Raji (cell line): Measurements from ENCODE around the gene ASH1L.

ENCODE experiments used
- POLR2A ChIP-seq: IDR thresholded peaks from 2 replicates; pipeline ENCODE4 v1.6.1; 2011; ENCODE audit warnings: low read depth, low read length, control low read depth; ENCODE audit not compliant: insufficient read depth

Gene ASH1L

DNA sequence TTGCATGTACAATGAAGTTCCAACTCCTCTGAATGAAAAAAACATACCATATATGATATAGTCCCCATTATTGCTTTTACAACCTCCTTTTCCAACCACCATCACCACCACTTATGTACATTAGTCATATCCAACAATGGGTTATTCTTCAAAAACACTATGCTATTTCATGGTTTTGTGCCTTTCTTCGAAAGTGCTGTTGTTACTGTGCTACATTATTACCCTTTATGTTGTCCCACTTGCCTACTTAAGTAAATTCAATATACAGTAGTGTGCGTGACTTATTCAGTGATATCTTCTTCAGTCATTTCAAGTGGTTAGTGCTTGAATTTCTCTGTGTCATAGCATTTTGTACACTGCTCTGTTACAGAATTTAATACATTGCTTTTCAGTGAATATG, 105.3 kb downstream of the ASH1L start:
- TF ChIP-seq POLR2A = no peak

DNA sequence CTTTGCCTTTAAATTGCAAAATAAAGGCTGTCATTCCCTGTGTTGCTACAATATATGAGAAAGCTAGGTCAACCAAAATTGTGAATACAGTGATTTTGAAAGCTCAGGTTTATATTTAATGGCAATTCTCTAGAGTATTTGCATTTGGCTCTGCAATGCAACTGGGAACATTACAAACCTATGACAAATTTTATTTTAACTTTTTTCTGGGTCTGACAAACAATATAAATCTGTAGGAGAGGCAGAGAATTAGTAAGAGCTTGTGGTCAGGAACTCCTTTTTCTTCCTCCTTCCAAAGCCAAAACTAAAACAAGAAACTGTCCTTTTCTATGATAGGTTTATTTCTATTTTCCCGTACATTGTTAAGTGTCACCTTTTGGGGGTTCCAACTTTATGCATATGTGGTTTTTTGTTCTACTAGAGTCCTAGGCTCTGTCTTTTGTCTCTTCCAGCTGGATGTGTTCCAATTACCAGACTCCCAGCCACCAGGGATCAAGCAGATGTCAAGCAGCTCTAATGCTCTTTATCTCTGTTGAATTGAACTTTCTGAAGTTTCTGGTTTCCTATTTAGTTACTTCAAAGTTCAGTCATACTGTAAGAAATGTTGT, 106.9 kb downstream of the ASH1L start:
- no peak for TF ChIP-seq POLR2A

- no peak for TF ChIP-seq POLR2A
Measured at GRCh38 chr1:155454096-155454495, 108.5 kb downstream of the ASH1L start.

DNA sequence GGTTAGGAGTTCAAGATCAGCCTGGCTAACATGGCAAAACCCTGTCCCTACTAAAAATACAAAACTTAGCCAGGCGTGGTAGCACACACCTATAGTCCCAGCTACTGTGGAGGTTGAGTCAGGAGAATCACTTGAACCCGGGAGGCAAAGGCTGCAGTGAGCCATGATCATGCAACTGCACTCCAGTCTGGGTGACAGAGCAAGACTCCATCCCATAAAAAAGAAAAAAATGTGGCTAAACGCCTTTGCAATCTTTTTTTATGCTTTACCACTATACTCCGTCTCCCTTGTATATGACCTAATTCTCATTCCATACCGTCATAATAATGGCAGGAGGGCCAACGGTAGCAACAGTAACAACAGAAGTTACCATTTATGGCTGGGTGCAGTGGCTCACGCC, 109.5 kb downstream of the ASH1L start:
- TF ChIP-seq POLR2A = no peak

DNA sequence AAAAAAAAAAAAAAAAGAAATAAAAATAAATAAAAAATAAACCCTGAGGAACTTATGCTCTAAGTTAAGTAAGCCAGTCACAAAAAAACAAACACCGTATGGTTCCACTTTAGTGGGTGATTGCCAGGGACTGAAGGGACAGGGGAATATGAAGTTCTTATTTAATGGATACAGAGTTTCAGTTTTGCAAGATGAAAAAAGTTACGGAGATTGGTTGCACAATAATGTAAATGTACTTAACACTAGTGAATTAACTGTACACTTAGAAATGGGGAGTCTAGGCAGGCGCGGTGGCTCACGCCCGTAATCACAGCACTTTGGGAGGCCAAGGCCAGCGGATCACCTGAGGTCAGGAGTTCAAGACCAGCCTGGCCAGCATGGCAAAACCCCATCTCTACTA, 111.4 kb downstream of the ASH1L start:
- no peak for TF ChIP-seq POLR2A

- TF ChIP-seq POLR2A = no peak
Measured at GRCh38 chr1:155437405-155437804, 125.2 kb downstream of the ASH1L start.

DNA sequence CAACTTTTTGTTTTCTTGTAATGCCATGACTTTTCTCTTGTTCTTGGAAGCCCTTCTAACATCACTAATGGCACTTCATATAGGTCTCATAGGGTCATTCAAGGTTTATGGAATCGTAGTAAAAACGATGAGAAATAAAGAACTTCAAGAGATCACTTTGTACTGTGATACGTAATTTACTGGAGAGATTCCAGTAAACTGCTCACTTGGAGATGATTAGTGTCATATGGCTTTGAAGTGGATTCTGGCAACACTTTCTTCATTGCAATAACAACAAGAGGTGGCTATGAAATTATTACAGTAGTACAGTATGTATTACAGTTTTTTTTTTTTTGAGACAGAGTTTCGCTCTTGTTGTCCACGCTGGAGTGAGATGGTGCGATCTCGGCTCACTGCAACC, 138.5 kb downstream of the ASH1L start:
- no peak for TF ChIP-seq POLR2A

DNA sequence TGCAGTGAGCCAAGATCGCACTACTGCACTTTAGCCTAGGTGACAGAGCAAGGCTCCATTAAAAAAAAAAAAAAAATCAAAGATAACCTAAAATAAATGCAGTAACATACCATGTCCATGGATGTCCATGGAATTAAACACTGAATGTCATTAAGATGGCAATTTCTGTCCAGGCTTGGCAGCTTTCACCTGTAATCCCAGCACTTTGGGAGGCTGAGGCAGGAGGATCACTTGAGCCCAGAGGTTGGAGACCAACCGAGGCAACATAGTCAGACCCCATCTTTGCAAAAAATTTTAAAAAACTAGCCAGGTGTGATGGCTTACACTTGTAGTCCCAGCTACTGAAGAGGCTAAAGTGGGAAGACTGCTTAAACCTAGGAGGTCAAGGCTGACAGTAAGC, 141.8 kb downstream of the ASH1L start:
- TF ChIP-seq POLR2A = no peak

DNA sequence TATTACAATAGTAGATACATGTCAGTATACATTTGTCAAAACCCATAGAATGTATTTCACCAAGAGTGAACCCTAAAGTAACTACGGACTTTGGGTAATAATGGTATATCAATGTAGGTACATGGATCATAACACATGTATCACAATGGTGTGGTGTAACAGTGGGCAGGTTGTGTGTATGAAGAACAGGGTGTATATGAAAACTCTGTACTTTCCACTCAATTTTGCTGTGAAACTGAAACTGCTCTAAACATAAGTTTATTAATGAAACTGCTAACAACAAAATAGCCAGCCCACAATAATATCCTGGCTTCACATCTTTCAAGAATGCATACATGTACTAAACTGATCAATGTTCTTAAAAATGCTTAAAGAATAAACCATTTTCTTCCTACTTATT, 151.7 kb downstream of the ASH1L start:
- TF ChIP-seq POLR2A = no peak

GRCh38 chr1:155396874-155397476, 165.6 kb downstream of the ASH1L start:
- no peak for TF ChIP-seq POLR2A

- TF ChIP-seq POLR2A = no peak
Measured at GRCh38 chr1:155392898-155393411, 169.6 kb downstream of the ASH1L start.

- no peak for TF ChIP-seq POLR2A
Measured at GRCh38 chr1:155389826-155390225, 172.8 kb downstream of the ASH1L start.

- TF ChIP-seq POLR2A = no peak
Measured at GRCh38 chr1:155383406-155383805, 179.2 kb downstream of the ASH1L start.

- TF ChIP-seq POLR2A = no peak
Measured at GRCh38 chr1:155379631-155380090, 182.9 kb downstream of the ASH1L start.

DNA sequence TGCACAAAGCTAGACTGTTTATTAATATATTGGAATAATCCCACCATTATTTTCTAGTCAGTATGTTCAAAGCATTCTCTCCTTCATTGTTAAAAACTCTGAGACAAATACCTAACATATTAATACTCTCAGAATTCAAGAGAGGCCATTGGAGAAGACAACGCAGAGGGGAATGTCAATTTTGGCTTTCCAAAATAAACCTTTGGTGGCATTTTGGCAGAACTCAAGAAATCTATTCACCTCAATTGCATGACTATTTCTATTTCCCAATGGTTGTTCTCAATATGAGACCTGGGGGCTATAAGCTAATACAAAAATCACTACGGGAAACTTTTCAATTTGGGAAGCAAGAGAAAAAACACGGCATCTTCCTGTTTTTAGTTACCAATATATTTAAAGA, 183.4 kb downstream of the ASH1L start:
- no peak for TF ChIP-seq POLR2A

DNA sequence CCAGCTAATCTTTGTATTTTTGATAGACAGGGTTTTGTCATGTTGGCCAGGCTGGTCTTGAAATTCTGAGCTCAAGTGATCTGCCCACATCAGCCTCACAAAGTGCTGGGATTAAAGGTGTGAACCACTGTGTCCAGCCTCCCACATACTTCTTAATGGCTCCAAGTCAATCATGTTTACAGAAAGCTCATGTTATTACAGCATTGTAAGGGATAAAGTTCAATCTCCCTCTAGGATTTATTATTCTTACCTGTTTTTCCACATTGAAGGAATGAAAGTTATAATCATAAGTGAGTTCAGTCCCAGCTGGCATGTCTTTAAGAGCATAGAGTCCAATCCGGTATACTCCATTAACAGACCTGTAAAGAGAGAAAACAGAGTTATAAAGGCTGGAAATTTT, 202.6 kb downstream of the ASH1L start:
- TF ChIP-seq POLR2A = no peak

- no peak for TF ChIP-seq POLR2A
Measured at GRCh38 chr1:155352631-155353030, 210.0 kb downstream of the ASH1L start.
